Measurements from ENCODE around the gene NKX1-1.

DNA sequence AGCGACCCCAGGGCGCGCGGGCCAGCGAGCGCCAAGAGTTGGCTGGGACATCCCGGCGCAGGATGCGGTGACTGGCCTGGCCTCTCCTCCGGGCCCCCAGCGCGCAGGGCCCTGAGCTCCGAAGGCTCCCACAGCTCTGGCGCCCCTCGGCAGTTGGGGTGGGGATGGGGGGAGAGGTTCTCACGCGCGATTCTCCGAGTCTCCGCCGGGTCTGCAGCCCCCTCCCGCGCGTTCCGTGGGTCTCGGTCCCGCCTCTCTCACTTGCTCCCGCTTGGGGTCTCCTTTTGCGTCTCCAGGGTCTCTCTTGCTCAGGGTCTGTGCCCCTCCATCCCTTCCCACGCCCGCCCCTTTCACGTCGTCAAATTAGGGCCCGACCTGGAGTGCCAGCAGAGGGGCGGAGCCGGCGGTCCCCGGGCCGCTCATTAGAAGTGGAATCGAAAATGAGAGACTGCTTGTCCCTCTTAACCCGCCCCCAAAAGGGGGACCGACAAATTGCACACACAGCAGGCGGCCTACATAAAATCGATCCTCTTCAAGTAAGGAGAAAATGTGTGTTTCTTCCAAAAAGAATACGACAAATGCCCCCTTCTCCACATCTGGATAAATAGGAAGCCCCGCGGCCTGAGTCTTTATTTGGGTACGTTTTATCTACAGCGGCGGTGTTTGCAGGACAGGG is 877 bp upstream of the NKX1-1 start:
- TF ChIP-seq, protein P1, sequence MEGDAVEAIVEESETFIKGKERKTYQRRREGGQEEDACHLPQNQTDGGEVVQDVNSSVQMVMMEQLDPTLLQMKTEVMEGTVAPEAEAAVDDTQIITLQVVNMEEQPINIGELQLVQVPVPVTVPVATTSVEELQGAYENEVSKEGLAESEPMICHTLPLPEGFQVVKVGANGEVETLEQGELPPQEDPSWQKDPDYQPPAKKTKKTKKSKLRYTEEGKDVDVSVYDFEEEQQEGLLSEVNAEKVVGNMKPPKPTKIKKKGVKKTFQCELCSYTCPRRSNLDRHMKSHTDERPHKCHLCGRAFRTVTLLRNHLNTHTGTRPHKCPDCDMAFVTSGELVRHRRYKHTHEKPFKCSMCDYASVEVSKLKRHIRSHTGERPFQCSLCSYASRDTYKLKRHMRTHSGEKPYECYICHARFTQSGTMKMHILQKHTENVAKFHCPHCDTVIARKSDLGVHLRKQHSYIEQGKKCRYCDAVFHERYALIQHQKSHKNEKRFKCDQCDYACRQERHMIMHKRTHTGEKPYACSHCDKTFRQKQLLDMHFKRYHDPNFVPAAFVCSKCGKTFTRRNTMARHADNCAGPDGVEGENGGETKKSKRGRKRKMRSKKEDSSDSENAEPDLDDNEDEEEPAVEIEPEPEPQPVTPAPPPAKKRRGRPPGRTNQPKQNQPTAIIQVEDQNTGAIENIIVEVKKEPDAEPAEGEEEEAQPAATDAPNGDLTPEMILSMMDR (conservative IDR thresholded peaks at IDR 0.05; ENCODE audit: low read depth in 2 of 2), result no peak
- peak; percentile 96 for TF ChIP-seq EZH2 (IDR thresholded peaks at IDR 0.05; ENCODE audit: low read depth, unreplicated experiment)
- TF ChIP-seq, protein P2, sequence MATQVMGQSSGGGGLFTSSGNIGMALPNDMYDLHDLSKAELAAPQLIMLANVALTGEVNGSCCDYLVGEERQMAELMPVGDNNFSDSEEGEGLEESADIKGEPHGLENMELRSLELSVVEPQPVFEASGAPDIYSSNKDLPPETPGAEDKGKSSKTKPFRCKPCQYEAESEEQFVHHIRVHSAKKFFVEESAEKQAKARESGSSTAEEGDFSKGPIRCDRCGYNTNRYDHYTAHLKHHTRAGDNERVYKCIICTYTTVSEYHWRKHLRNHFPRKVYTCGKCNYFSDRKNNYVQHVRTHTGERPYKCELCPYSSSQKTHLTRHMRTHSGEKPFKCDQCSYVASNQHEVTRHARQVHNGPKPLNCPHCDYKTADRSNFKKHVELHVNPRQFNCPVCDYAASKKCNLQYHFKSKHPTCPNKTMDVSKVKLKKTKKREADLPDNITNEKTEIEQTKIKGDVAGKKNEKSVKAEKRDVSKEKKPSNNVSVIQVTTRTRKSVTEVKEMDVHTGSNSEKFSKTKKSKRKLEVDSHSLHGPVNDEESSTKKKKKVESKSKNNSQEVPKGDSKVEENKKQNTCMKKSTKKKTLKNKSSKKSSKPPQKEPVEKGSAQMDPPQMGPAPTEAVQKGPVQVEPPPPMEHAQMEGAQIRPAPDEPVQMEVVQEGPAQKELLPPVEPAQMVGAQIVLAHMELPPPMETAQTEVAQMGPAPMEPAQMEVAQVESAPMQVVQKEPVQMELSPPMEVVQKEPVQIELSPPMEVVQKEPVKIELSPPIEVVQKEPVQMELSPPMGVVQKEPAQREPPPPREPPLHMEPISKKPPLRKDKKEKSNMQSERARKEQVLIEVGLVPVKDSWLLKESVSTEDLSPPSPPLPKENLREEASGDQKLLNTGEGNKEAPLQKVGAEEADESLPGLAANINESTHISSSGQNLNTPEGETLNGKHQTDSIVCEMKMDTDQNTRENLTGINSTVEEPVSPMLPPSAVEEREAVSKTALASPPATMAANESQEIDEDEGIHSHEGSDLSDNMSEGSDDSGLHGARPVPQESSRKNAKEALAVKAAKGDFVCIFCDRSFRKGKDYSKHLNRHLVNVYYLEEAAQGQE (IDR thresholded peaks at IDR 0.05; ENCODE audit: unreplicated experiment), result no peak
- TF ChIP-seq, protein P3, sequence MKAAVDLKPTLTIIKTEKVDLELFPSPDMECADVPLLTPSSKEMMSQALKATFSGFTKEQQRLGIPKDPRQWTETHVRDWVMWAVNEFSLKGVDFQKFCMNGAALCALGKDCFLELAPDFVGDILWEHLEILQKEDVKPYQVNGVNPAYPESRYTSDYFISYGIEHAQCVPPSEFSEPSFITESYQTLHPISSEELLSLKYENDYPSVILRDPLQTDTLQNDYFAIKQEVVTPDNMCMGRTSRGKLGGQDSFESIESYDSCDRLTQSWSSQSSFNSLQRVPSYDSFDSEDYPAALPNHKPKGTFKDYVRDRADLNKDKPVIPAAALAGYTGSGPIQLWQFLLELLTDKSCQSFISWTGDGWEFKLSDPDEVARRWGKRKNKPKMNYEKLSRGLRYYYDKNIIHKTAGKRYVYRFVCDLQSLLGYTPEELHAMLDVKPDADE (IDR thresholded peaks at IDR 0.05), result no peak
